ENCODE results near the gene KIAA1549. TPM values are rescaled to one million over a fixed set of nuclear protein-coding genes. Genes with fewer than 3 reads are reported as not detected.

KIAA1549 gene
- total and polyA plus RNA-seq, 2 of the 4 experiments (the other 2 are of a cell fraction) = 1.3 to 3.3 TPM

GRCh38 chr7:138898255-138898654 lies 82.9 kb downstream of the KIAA1549 start:
- no peak overlapping the region for H4K91ac ChIP-seq (ENCODE audit: insufficient read depth, low read depth, low read length)
- no peak overlapping the region for H2AK9ac ChIP-seq (replicated peaks; ENCODE audit: low read depth, low read length, poor library complexity)
- 0 out of 2 replicates have a peak, but pooled peaks cover 3% of the 10 kb centered on the region for H3K9me1 ChIP-seq (ENCODE audit: insufficient read depth, low read length)
- no peak overlapping the region for H3K23ac ChIP-seq (ENCODE audit: low read depth, low read length)
- H3K4me3 ChIP-seq (ENCODE audit: insufficient read depth, low read depth, low read length) = no peak overlapping the region
- H3K14ac ChIP-seq (replicated peaks; ENCODE audit: low read depth, low read length) = no peak overlapping the region
- H2BK5ac ChIP-seq (ENCODE audit: low read depth, low read length, poor library complexity, severe bottlenecking) = no peak overlapping the region
- no peak overlapping the region for H2AK5ac ChIP-seq (ENCODE audit: low read depth, low read length)
- ATAC-seq (ENCODE audit: low read depth) = no peak
- no peak overlapping the region for H2AFZ ChIP-seq (replicated peaks; ENCODE audit: low read length, poor library complexity)
- no peak overlapping the region for H4K5ac ChIP-seq (ENCODE audit: low read depth, low read length)
- TF ChIP-seq ELK1 (IDR thresholded peaks at IDR 0.05; ENCODE audit: borderline replicate concordance, low read depth, low read length) (no peak), NFE2L2 (IDR thresholded peaks at IDR 0.05; ENCODE audit: low read depth, low read length) (no peak), MAZ (IDR thresholded peaks at IDR 0.05; ENCODE audit: borderline replicate concordance, low read depth, low read length) (no peak)
- TF ChIP-seq, protein P1, sequence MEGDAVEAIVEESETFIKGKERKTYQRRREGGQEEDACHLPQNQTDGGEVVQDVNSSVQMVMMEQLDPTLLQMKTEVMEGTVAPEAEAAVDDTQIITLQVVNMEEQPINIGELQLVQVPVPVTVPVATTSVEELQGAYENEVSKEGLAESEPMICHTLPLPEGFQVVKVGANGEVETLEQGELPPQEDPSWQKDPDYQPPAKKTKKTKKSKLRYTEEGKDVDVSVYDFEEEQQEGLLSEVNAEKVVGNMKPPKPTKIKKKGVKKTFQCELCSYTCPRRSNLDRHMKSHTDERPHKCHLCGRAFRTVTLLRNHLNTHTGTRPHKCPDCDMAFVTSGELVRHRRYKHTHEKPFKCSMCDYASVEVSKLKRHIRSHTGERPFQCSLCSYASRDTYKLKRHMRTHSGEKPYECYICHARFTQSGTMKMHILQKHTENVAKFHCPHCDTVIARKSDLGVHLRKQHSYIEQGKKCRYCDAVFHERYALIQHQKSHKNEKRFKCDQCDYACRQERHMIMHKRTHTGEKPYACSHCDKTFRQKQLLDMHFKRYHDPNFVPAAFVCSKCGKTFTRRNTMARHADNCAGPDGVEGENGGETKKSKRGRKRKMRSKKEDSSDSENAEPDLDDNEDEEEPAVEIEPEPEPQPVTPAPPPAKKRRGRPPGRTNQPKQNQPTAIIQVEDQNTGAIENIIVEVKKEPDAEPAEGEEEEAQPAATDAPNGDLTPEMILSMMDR (conservative IDR thresholded peaks at IDR 0.05; ENCODE audit: low read depth, low read length) = no peak
- no peak overlapping the region for H4K8ac ChIP-seq (ENCODE audit: low read depth in 2 of 2, low read length in 2 of 2)
- H2BK20ac ChIP-seq (ENCODE audit: low read depth, low read length) = no peak overlapping the region
- ChIA-PET POLR2A (ENCODE audit: unreplicated experiment) (no interaction called here), CTCF (interaction anchor here (1.5 kb wide), 1 partner anchor 12 kb away, joined by 4 read pairs; no protein-coding TSS in a partner anchor)
- H3K36me3 ChIP-seq (ENCODE audit: control insufficient read depth, insufficient read depth, low read length) = peaks cover 5% of the 10 kb centered on the region; the same call in 1 of the 2 replicates
- H3K9me3 ChIP-seq (ENCODE audit: control insufficient read depth, insufficient read depth, low read length) = no peaks in the 10 kb centered on the region
- H4K20me1 ChIP-seq (ENCODE audit: insufficient read depth, low read length) = no peaks in the 10 kb centered on the region
- no peak overlapping the region for H3K4me2 ChIP-seq (ENCODE audit: low read depth, low read length)
- no peak overlapping the region for H3K4ac ChIP-seq (ENCODE audit: low read depth, low read length)
- H2BK120ac ChIP-seq (ENCODE audit: low read depth, low read length) = no peak overlapping the region
- no peak overlapping the region for H3K56ac ChIP-seq (ENCODE audit: extremely low read depth, insufficient read depth, low read length)
- H3K79me1 ChIP-seq (ENCODE audit: low read depth in 1 of 2, low read length in 2 of 2) = no peaks in the 10 kb centered on the region
- no TSS peak for BruUV-seq (replicated peaks)
- no peak overlapping the region for H3K18ac ChIP-seq (ENCODE audit: low read depth, low read length)
- no peak for DNase-seq
- no CpG with 5 or more reads among the region's 3 CpGs for WGBS, 2 experiments (ENCODE audit: extremely low coverage in 2 of 2, insufficient read length in 1 of 2)
- no peaks in the 10 kb centered on the region for H3K27me3 ChIP-seq (ENCODE audit: control insufficient read depth, insufficient read depth, low read length)
- intact Hi-C loops (cut with micrococcal nuclease) (no loop called here), dilution Hi-C loops (cut with HindIII; ENCODE audit: low sequenced_read_pairs, unreplicated experiment) (no loop called here), in situ Hi-C loops (cut with MboI; ENCODE audit: low sequenced_read_pairs) (no loop called here)
- H3K4me1 ChIP-seq (ENCODE audit: control insufficient read depth, insufficient read depth, low read length) = peaks cover 3% of the 10 kb centered on the region; the same call in 1 of the 2 replicates
- no peak overlapping the region for H3K27ac ChIP-seq (ENCODE audit: insufficient read depth, low read length)
- H3K9ac ChIP-seq (ENCODE audit: low read depth, low read length) = no peak overlapping the region
- H2BK15ac ChIP-seq (ENCODE audit: low read depth, low read length) = no peak overlapping the region
